HepG2 (cell line): Measurements from ENCODE around the gene GRB10. TPM values are rescaled to one million over a fixed set of nuclear protein-coding genes. Genes with fewer than 3 reads are reported as not detected.

Source experiments
- ATAC-seq: fragments of 200-7000 bp; cut with Tn5 transposase; 3 replicates; pipeline ENCODE4 v1.9.1; 2020; ENCODE audit warnings: mild to moderate bottlenecking, moderate library complexity
- BruUV-seq: library from RNA; stranded (reverse); fragments of 400-500 nt; replicated peaks from 2 replicates; lab custom pipeline; 2021; lab: Mats Ljungman, UMichigan
- CTCF ChIA-PET: fragments of 300-600 bp; formaldehyde crosslinking; extraction: SDS; loops from one replicate; lab custom pipeline; 2021; ENCODE audit warnings: low total read pairs, inconsistent platforms, low intra/inter-chr PET ratio; lab: Yijun Ruan, JAX
- POLR2A ChIA-PET: fragments of 350-600 bp; sonication (Branson Sonifier 250); formaldehyde crosslinking; loops from one replicate; lab custom pipeline; 2020; ENCODE audit warnings: antibody characterized with exemption, inconsistent platforms; lab: Yijun Ruan, JAX
- DNase-seq: peaks from one replicate; pipeline ENCODE4 v3.0.0-alpha.2; 2015; ENCODE audit warnings: low spot score
- FAIRE-seq: peaks from 3 replicates; lab custom pipeline; 2011; peaks lifted over from hg19 to GRCh38; lab: Jason Lieb, UNC
- H2AFZ ChIP-seq: one replicate; pipeline ENCODE4 v1.6.1; 2011; ENCODE audit warnings: low read length, inconsistent platforms
- H3K27ac ChIP-seq: fragments of 300-600 bp; 3 replicates; pipeline ENCODE4 v1.8.0; 2011; ENCODE audit warnings: mixed run types, mild to moderate bottlenecking, mixed read lengths, low read length, inconsistent platforms; ENCODE audit not compliant: insufficient read depth; ENCODE audit errors: extremely low read length
- H3K27me3 ChIP-seq, 2 experiments: fragments of 200-600 bp in 1 of 2; 2 replicates in 1 of 2; 3 replicates in 1 of 2; pipeline versions ENCODE4 v1.6.0 to v1.8.0; 2011; ENCODE audit warnings: low read length in 2 of 2, mild to moderate bottlenecking in 2 of 2, moderate library complexity in 2 of 2, inconsistent platforms in 1 of 2; ENCODE audit not compliant: insufficient read depth in 2 of 2, control insufficient read depth in 1 of 2
- H3K36me3 ChIP-seq, 2 experiments: fragments of 200-600 bp in 1 of 2; replicated peaks in 1 of 2; 2 replicates in 1 of 2; 3 replicates in 1 of 2; pipeline versions ENCODE4 v1.5.1 to v1.8.0; 2011; ENCODE audit warnings: low read length in 2 of 2, inconsistent platforms in 1 of 2; ENCODE audit not compliant: insufficient read depth in 2 of 2, control insufficient read depth in 1 of 2
- H3K4me1 ChIP-seq: 2 replicates; pipeline ENCODE4 v1.5.1; 2012; ENCODE audit warnings: low read length, inconsistent platforms; ENCODE audit not compliant: insufficient read depth
- H3K4me2 ChIP-seq: 2 replicates; pipeline ENCODE4 v1.6.0; 2011; ENCODE audit warnings: low read depth, low read length, inconsistent platforms
- H3K4me3 ChIP-seq, 3 experiments: fragments of 200-600 bp in 1 of 3; sonication (generic), shearing (Covaris generic) in 1 of 3; replicated peaks in 1 of 3; 2 replicates each; pipeline ENCODE4 v1.5.1; 2011 to 2016; ENCODE audit warnings: low read length in 3 of 3, inconsistent platforms in 2 of 3, low read depth in 2 of 3, mild to moderate bottlenecking in 2 of 3, control low read depth in 1 of 3, mixed read lengths in 1 of 3; ENCODE audit not compliant: insufficient read depth in 1 of 3
- H3K79me2 ChIP-seq: one replicate; pipeline ENCODE4 v1.6.1; 2011; ENCODE audit warnings: low read length, inconsistent platforms; ENCODE audit not compliant: insufficient read depth
- H3K9ac ChIP-seq: 2 replicates; pipeline ENCODE4 v1.6.0; 2011; ENCODE audit warnings: mild to moderate bottlenecking, low read depth, low read length, inconsistent platforms; ENCODE audit not compliant: insufficient read depth
- H3K9me3 ChIP-seq: 2 replicates; pipeline ENCODE4 v1.5.1; 2012; ENCODE audit warnings: mild to moderate bottlenecking, low read length
- H4K20me1 ChIP-seq: 2 replicates; pipeline ENCODE4 v1.6.0; 2011; ENCODE audit warnings: inconsistent platforms, mild to moderate bottlenecking, low read length, moderate library complexity; ENCODE audit not compliant: insufficient read depth
- FOSL2 ChIP-seq: sonication (generic); formaldehyde crosslinking; IDR thresholded peaks from 2 replicates; pipeline ENCODE4 v1.4.0; 2020; ENCODE audit warnings: missing genetic modification reagents
- HNF4A ChIP-seq: sonication (generic); formaldehyde crosslinking; IDR thresholded peaks from 2 replicates; pipeline ENCODE4 v1.4.0; 2020; ENCODE audit warnings: missing genetic modification reagents
- HNRNPLL ChIP-seq: fragments of 200-400 bp; formaldehyde crosslinking; IDR thresholded peaks from 2 replicates; pipeline ENCODE4 v1.6.1; 2017; ENCODE audit warnings: mild to moderate bottlenecking, low read depth, low read length; ENCODE audit not compliant: poor library complexity, severe bottlenecking
- HOXD1 ChIP-seq: sonication (generic); formaldehyde crosslinking; IDR thresholded peaks from 2 replicates; pipeline ENCODE4 v1.5.0; 2020; ENCODE audit warnings: missing genetic modification reagents
- KDM5B ChIP-seq: sonication (generic); formaldehyde crosslinking; IDR thresholded peaks from 2 replicates; pipeline ENCODE4 v1.4.0; 2020; ENCODE audit warnings: missing genetic modification reagents, mild to moderate bottlenecking, borderline replicate concordance
- POGZ ChIP-seq: sonication (generic); formaldehyde crosslinking; IDR thresholded peaks from 2 replicates; pipeline ENCODE4 v1.4.0; 2020; ENCODE audit warnings: mild to moderate bottlenecking, missing genetic modification reagents
- REXO4 ChIP-seq: sonication (generic); formaldehyde crosslinking; IDR thresholded peaks from 2 replicates; pipeline ENCODE4 v1.8.0; 2022; ENCODE audit warnings: missing genetic modification reagents, mild to moderate bottlenecking, borderline replicate concordance
- ZNF329 ChIP-seq: sonication (generic); formaldehyde crosslinking; IDR thresholded peaks from 2 replicates; pipeline ENCODE4 v1.9.0; 2021; ENCODE audit warnings: low read depth, mild to moderate bottlenecking, missing genetic modification reagents
- ZNF333 ChIP-seq: sonication (generic); formaldehyde crosslinking; IDR thresholded peaks from 2 replicates; pipeline ENCODE4 v1.4.0; 2020; ENCODE audit warnings: mild to moderate bottlenecking, missing genetic modification reagents, borderline replicate concordance
- ZNF496 ChIP-seq: sonication (generic); formaldehyde crosslinking; IDR thresholded peaks from 2 replicates; pipeline ENCODE4 v1.8.1; 2023; ENCODE audit warnings: mild to moderate bottlenecking, moderate library complexity, missing genetic modification reagents; ENCODE audit not compliant: insufficient replicate concordance
- ZNF501 ChIP-seq: sonication (generic); formaldehyde crosslinking; IDR thresholded peaks from 2 replicates; pipeline ENCODE4 v1.5.1; 2020; ENCODE audit warnings: mild to moderate bottlenecking, moderate library complexity, missing genetic modification reagents
- ZNF550 ChIP-seq: sonication (generic); formaldehyde crosslinking; IDR thresholded peaks from 2 replicates; pipeline ENCODE4 v1.4.0; 2020; ENCODE audit warnings: mild to moderate bottlenecking, missing genetic modification reagents, borderline replicate concordance
- ZNF605 ChIP-seq: sonication (generic); formaldehyde crosslinking; IDR thresholded peaks from 2 replicates; pipeline ENCODE4 v1.8.0; 2022; ENCODE audit warnings: mild to moderate bottlenecking, missing genetic modification reagents
- ZNF670 ChIP-seq: sonication (generic); formaldehyde crosslinking; IDR thresholded peaks from 2 replicates; pipeline ENCODE4 v1.8.0; 2022; ENCODE audit warnings: mild to moderate bottlenecking, missing genetic modification reagents, borderline replicate concordance
- ZNF713 ChIP-seq: sonication (generic); formaldehyde crosslinking; IDR thresholded peaks from 2 replicates; pipeline ENCODE4 v1.4.0; 2020; ENCODE audit warnings: mild to moderate bottlenecking, missing genetic modification reagents
- ZNF737 ChIP-seq: sonication (generic); formaldehyde crosslinking; IDR thresholded peaks from 2 replicates; pipeline ENCODE4 v1.5.0; 2020; ENCODE audit warnings: missing genetic modification reagents, mild to moderate bottlenecking, borderline replicate concordance
- ZNF83 ChIP-seq: sonication (generic); formaldehyde crosslinking; IDR thresholded peaks from 2 replicates; pipeline ENCODE4 v1.4.0; 2020; ENCODE audit warnings: missing genetic modification reagents, mild to moderate bottlenecking, borderline replicate concordance
- ZNF883 ChIP-seq: sonication (generic); formaldehyde crosslinking; IDR thresholded peaks from 2 replicates; pipeline ENCODE4 v1.5.1; 2020; ENCODE audit warnings: mild to moderate bottlenecking, missing genetic modification reagents; ENCODE audit errors: not compliant biosample characterization
- WGBS: methylation state at CpG from one replicate; pipeline ENCODE4 v1.1.6; 2017; ENCODE audit warnings: low lambda C conversion rate; 5-methylcytosine and 5-hydroxymethylcytosine counted together
- in situ Hi-C: cut with HindIII; loops from 2 replicates; pipeline ENCODE4 v1.10.0; 2017; ENCODE audit warnings: low pct_unique_long_range_greater_than_20kb; ENCODE audit not compliant: extremely low pct_ligation_motif_present
- intact Hi-C: fragments of 100-400 bp; cut with micrococcal nuclease; formaldehyde crosslinking; loops from one replicate; pipeline ENCODE4 v1.10.0; 2022; ENCODE audit not compliant: unreplicated experiment
- polyA plus RNA-seq, 8 experiments: library from polyadenylated mRNA; depleted of rRNA in 3 of 8; stranded (reverse) in 7 of 8; unstranded in 1 of 8; fragments of >200 nt; fragmentation: Illumina TruSeq in 4 of 8; extraction: Trizol in 4 of 8; gene quantifications; 2 replicates each; pipeline versions ENCODE4 v1.2.1 to v1.2.3, GENCODE V29; 2011 to 2016; ENCODE audit warnings: low read depth in 4 of 8, missing spikeins in 1 of 8, mixed read lengths in 1 of 8; ENCODE audit not compliant: insufficient read depth in 1 of 8
- total RNA-seq, 5 experiments: library from RNA; depleted of rRNA; stranded (reverse); fragments of >200 nt; fragmentation: Illumina TruSeq; extraction: Trizol; gene quantifications; 2 replicates each; pipeline ENCODE4 v1.2.3, GENCODE V29; 2016; ENCODE audit warnings: low read depth in 1 of 5
- TF ChIP-seq, protein P1 (sequence below): sonication (generic); formaldehyde crosslinking; IDR thresholded peaks from 2 replicates; pipeline ENCODE4 v1.4.0; 2020; ENCODE audit warnings: missing genetic modification reagents
- TF ChIP-seq, protein P2 (sequence below): sonication (generic); formaldehyde crosslinking; IDR thresholded peaks from 2 replicates; pipeline ENCODE4 v1.4.0; 2020; ENCODE audit warnings: mild to moderate bottlenecking, low read depth, missing genetic modification reagents
- TF ChIP-seq, protein P3 (sequence below): sonication (generic); formaldehyde crosslinking; IDR thresholded peaks from 2 replicates; pipeline ENCODE4 v1.4.0; 2020; ENCODE audit warnings: missing genetic modification reagents, borderline replicate concordance

GRB10 gene
- total and polyA plus RNA-seq, 2 of the 13 experiments (the other 11 are each of a cell fraction or from before 2014, with no cell fraction given) = 4.0 to 6.8 TPM

DNA sequence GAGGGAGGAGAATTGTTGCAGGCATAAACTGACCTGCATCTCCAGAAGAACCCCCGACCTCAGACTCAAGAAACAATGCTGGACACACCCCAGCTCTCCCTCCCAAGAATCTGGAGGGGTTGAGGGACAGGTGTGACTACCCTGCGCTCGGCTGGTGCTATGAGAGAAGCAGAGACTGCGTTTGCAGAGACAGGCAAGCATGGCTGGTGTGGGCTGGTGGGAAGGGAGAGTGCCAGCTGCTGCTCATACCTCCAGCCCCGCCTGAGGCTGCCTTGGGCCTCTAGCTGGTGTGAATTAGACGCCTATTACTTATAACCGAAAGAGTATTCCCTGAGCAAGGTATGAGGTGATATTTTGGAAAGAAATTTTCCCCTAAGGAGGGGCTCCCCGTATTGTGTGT lies 169.2 kb downstream of the GRB10 start (continued):
- TF ChIP-seq ZNF496 (no peak), ZNF670 (CRISPR knock-in tag) (no peak), ZNF329 (no peak)

DNA sequence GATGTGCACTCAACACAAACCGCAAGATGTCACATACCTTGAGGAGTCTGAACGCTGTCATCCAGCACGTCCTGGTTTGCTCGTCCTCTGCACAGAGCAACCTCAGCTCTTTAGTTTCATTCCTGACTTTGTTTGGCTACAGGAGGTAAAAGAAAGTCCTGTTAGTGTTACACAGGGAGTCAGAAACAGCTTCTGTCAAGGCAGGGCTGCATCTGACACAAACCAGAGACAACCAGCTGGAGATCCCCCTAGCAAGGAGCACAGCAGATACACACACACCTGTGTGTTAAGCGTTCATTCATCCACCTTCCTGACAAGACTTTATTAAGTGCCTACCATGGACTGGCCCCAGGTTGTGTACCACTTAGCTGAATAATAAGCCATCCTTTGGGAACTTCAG lies 170.0 kb downstream of the GRB10 start:
- ATAC-seq (no peak), DNase-seq (no peak), FAIRE-seq (no peak)
- Histone ChIP-seq H3K27me3 (no peaks in the 10 kb centered on the region), H3K4me2 (no peak overlapping the region), H3K9ac (no peak overlapping the region), H3K79me2 (no peaks in the 10 kb centered on the region), H3K9me3 (no peaks in the 10 kb centered on the region), H4K20me1 (no peaks in the 10 kb centered on the region), H3K27ac (no peak overlapping the region), H3K36me3 (no peaks in the 10 kb centered on the region; a peak in 1 of 5 replicates), H2AFZ (no peak overlapping the region), H3K4me1 (peaks cover 29% of the 10 kb centered on the region), H3K4me3 (no peak overlapping the region)
- ChIA-PET CTCF (no interaction called here), POLR2A (no interaction called here)
- intact Hi-C loops (no loop called here), in situ Hi-C loops (no loop called here)
- 93% methylated on average over 5 of the region's 5 CpGs for WGBS
- BruUV-seq = no TSS peak
- TF ChIP-seq KDM5B (CRISPR knock-in tag) (no peak), REXO4 (CRISPR knock-in tag) (no peak), HNRNPLL (no peak), ZNF501 (no peak), ZNF737 (CRISPR knock-in tag) (no peak), FOSL2 (no peak), ZNF883 (CRISPR knock-in tag) (no peak), ZNF83 (CRISPR knock-in tag) (no peak), HOXD1 (no peak), ZNF713 (no peak), POGZ (no peak), HNF4A (CRISPR knock-in tag) (no peak), ZNF605 (CRISPR knock-in tag) (no peak), ZNF333 (CRISPR knock-in tag) (no peak), ZNF550 (no peak)
- TF ChIP-seq, protein P1, sequence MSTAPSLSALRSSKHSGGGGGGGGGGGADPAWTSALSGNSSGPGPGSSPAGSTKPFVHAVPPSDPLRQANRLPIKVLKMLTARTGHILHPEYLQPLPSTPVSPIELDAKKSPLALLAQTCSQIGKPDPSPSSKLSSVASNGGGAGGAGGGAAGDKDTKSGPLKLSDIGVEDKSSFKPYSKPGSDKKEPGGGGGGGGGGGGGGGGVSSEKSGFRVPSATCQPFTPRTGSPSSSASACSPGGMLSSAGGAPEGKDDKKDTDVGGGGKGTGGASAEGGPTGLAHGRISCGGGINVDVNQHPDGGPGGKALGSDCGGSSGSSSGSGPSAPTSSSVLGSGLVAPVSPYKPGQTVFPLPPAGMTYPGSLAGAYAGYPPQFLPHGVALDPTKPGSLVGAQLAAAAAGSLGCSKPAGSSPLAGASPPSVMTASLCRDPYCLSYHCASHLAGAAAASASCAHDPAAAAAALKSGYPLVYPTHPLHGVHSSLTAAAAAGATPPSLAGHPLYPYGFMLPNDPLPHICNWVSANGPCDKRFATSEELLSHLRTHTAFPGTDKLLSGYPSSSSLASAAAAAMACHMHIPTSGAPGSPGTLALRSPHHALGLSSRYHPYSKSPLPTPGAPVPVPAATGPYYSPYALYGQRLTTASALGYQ (CRISPR knock-in tag) = no peak
- TF ChIP-seq, protein P2, sequence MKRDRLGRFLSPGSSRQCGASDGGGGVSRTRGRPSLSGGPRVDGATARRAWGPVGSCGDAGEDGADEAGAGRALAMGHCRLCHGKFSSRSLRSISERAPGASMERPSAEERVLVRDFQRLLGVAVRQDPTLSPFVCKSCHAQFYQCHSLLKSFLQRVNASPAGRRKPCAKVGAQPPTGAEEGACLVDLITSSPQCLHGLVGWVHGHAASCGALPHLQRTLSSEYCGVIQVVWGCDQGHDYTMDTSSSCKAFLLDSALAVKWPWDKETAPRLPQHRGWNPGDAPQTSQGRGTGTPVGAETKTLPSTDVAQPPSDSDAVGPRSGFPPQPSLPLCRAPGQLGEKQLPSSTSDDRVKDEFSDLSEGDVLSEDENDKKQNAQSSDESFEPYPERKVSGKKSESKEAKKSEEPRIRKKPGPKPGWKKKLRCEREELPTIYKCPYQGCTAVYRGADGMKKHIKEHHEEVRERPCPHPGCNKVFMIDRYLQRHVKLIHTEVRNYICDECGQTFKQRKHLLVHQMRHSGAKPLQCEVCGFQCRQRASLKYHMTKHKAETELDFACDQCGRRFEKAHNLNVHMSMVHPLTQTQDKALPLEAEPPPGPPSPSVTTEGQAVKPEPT (CRISPR knock-in tag) = no peak
- TF ChIP-seq, protein P3, sequence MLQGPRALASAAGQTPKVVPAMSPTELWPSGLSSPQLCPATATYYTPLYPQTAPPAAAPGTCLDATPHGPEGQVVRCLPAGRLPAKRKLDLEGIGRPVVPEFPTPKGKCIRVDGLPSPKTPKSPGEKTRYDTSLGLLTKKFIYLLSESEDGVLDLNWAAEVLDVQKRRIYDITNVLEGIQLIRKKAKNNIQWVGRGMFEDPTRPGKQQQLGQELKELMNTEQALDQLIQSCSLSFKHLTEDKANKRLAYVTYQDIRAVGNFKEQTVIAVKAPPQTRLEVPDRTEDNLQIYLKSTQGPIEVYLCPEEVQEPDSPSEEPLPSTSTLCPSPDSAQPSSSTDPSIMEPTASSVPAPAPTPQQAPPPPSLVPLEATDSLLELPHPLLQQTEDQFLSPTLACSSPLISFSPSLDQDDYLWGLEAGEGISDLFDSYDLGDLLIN (CRISPR knock-in tag) = no peak
